Osteoblast (primary cell): ENCODE data around the gene HYOU1. TPM values are rescaled to one million over a fixed set of nuclear protein-coding genes. Genes with fewer than 3 reads are reported as not detected.

ENCODE experiments used
- DNase-seq: peaks from one replicate; pipeline ENCODE4 v3.0.0; 2011; ENCODE audit warnings: low spot score, mixed read lengths; ENCODE audit not compliant: insufficient read length; ENCODE audit errors: missing footprints
- H2AFZ ChIP-seq: 2 replicates; pipeline ENCODE4 v1.6.0; 2011; ENCODE audit warnings: mild to moderate bottlenecking, low read length
- H3K27ac ChIP-seq: 2 replicates; pipeline ENCODE4 v1.5.1; 2011; ENCODE audit warnings: mild to moderate bottlenecking, low read depth, low read length, moderate library complexity
- H3K27me3 ChIP-seq: 2 replicates; pipeline ENCODE4 v1.6.0; 2012; ENCODE audit warnings: mild to moderate bottlenecking, control low read depth, inconsistent platforms, low read length, moderate library complexity; ENCODE audit not compliant: insufficient read depth
- H3K36me3 ChIP-seq: 2 replicates; pipeline ENCODE4 v1.5.1; 2011; ENCODE audit warnings: mild to moderate bottlenecking, low read length, control low read depth, moderate library complexity; ENCODE audit not compliant: insufficient read depth
- H3K4me1 ChIP-seq: 2 replicates; pipeline ENCODE4 v1.5.1; 2011; ENCODE audit warnings: mild to moderate bottlenecking, low read length, control low read depth, moderate library complexity; ENCODE audit not compliant: insufficient read depth
- H3K4me2 ChIP-seq: 2 replicates; pipeline ENCODE4 v1.6.0; 2011; ENCODE audit warnings: mild to moderate bottlenecking, low read length; ENCODE audit not compliant: insufficient read depth
- H3K4me3 ChIP-seq: fragments of 200-600 bp; sonication (generic); 3 replicates; pipeline ENCODE4 v1.5.1; 2012; ENCODE audit warnings: mild to moderate bottlenecking, low read length, inconsistent platforms; ENCODE audit not compliant: insufficient read depth
- H3K79me2 ChIP-seq: 2 replicates; pipeline ENCODE4 v1.6.0; 2012; ENCODE audit warnings: mild to moderate bottlenecking, low read length, control low read depth, inconsistent platforms; ENCODE audit not compliant: insufficient read depth
- H3K9me3 ChIP-seq: 2 replicates; pipeline ENCODE4 v1.5.1; 2011; ENCODE audit warnings: low read depth, low read length, control low read depth
- H4K20me1 ChIP-seq: 2 replicates; pipeline ENCODE4 v1.6.0; 2012; ENCODE audit warnings: mild to moderate bottlenecking, low read length, control low read depth; ENCODE audit not compliant: insufficient read depth
- CTCF ChIP-seq: IDR thresholded peaks from 2 replicates; pipeline ENCODE4 v1.5.1; 2011; ENCODE audit warnings: mild to moderate bottlenecking, low read depth, low read length, moderate library complexity; ENCODE audit errors: extremely low read depth
- total RNA-seq: library from RNA; depleted of rRNA; stranded (reverse); fragments of >200 nt; gene quantifications from 2 replicates; pipeline ENCODE4 v1.2.3, GENCODE V29; 2012

Gene HYOU1
- total RNA-seq, 1 donor = 117 TPM

- Histone ChIP-seq H3K27me3 (no peaks in the 10 kb centered on the region), H3K27ac (peak within 1 kb of the TSS; percentile 95), H2AFZ (peak within 1 kb of the TSS; percentile 97), H3K36me3 (peaks cover 17% of the 10 kb centered on the region), H4K20me1 (no peaks in the 10 kb centered on the region), H3K4me3 (peak within 1 kb of the TSS; percentile 91), H3K4me1 (peaks cover 20% of the 10 kb centered on the region), H3K4me2 (peak within 1 kb of the TSS; percentile 79), H3K79me2 (peaks cover 19% of the 10 kb centered on the region), H3K9me3 (no peaks in the 10 kb centered on the region)
- DNase-seq = peak; percentile 93
- no peak for TF ChIP-seq CTCF
Observed at GRCh38 chr11:119101759-119102423, 44.9 kb upstream of the HYOU1 start, which contains the start of gene DPAGT1. TSS of gene DPAGT1 (minus strand) at chr11:119101853. CDS start at chr11:119101655, 198 bp downstream.

- H4K20me1 ChIP-seq = no peaks in the 10 kb centered on the region
- peaks cover 14% of the 10 kb centered on the region for H3K4me1 ChIP-seq
- peak overlapping the region; percentile 95 for H3K27ac ChIP-seq
- H3K9me3 ChIP-seq = no peaks in the 10 kb centered on the region
- peaks cover 19% of the 10 kb centered on the region for H3K79me2 ChIP-seq
- peak; percentile 19 for TF ChIP-seq CTCF
- peak; percentile 66 for DNase-seq
- H3K27me3 ChIP-seq = no peaks in the 10 kb centered on the region
- peak overlapping the region; percentile 79 for H3K4me2 ChIP-seq
- peaks cover 24% of the 10 kb centered on the region for H3K36me3 ChIP-seq
- peak overlapping the region; percentile 97 for H2AFZ ChIP-seq
- peak overlapping the region; percentile 91 for H3K4me3 ChIP-seq
Observed at GRCh38 chr11:119100994-119101758, 44.2 kb upstream of the HYOU1 start.

- peak overlapping the region; percentile 95 for H3K27ac ChIP-seq
- peak overlapping the region; percentile 5 for H2AFZ ChIP-seq
- peaks cover 25% of the 10 kb centered on the region for H3K36me3 ChIP-seq
- H3K4me1 ChIP-seq = peaks cover 18% of the 10 kb centered on the region
- DNase-seq = peak; percentile 91
- peak; percentile 58 for TF ChIP-seq CTCF
- peak overlapping the region; percentile 91 for H3K4me3 ChIP-seq
- H3K9me3 ChIP-seq = no peaks in the 10 kb centered on the region
- peak overlapping the region; percentile 79 for H3K4me2 ChIP-seq
- no peaks in the 10 kb centered on the region for H3K27me3 ChIP-seq
- no peaks in the 10 kb centered on the region for H4K20me1 ChIP-seq
- H3K79me2 ChIP-seq = peaks cover 19% of the 10 kb centered on the region
Observed at GRCh38 chr11:119100246-119100970, 43.4 kb upstream of the HYOU1 start.
